ENCODE measurements around the gene GAPVD1. TPM values are rescaled to one million over a fixed set of nuclear protein-coding genes. Genes with fewer than 3 reads are reported as not detected.
A peak's percentile ranks its signal among the peaks of the same experiment; 100 is the strongest.

GAPVD1 gene
- total RNA-seq, 1 donor from 2014 or later, result 43.5 TPM

DNA sequence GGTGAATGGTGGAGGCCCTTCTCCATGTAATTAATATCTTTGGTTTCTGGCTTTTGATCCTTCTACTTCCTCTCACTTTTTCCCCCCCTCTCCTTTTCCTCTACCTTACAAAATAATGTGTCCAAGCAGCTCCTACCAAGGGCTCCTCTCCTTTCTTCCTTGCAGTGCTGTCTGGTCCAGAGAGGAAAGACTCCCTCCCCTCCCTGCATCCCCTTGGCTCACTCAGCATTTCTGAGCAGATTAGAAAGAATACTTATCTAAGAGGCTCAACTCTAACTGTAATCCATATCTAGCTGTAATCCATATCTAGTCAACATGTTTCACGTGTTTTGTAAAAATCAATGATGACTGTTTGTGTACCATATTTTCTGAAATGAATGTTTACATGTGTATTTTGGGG lies 97.4 kb downstream of the GAPVD1 start:
- no peak overlapping the region for H3K4me3 Mint-ChIP-seq
- H3K27me3 Mint-ChIP-seq (ENCODE audit: insufficient read depth, low read depth), result no peaks in the 10 kb centered on the region
- Histone ChIP-seq H3K4me2 (no peak overlapping the region), H3F3A (ENCODE audit: low read depth) (no peaks in the 10 kb centered on the region), H4K20me1 (ENCODE audit: low read depth) (no peaks in the 10 kb centered on the region), H3K27ac (no peak overlapping the region), H3K4me1 (no peaks in the 10 kb centered on the region), H3K4me3 (no peak overlapping the region), H3K9me3 (ENCODE audit: low read depth) (no peaks in the 10 kb centered on the region), H2AFZ (replicated peaks) (no peak overlapping the region), H3K79me2 (ENCODE audit: low read depth) (no peaks in the 10 kb centered on the region), H3K36me3 (peaks cover 9% of the 10 kb centered on the region), H3K9ac (no peak overlapping the region), H3K27me3 (no peaks in the 10 kb centered on the region)
- H3K27ac Mint-ChIP-seq, result peak overlapping the region; percentile 17
- H3K36me3 Mint-ChIP-seq, result peaks cover 23% of the 10 kb centered on the region
- DNase-seq (ENCODE audit: low spot score), result no peak
- TF ChIP-seq, protein P1, sequence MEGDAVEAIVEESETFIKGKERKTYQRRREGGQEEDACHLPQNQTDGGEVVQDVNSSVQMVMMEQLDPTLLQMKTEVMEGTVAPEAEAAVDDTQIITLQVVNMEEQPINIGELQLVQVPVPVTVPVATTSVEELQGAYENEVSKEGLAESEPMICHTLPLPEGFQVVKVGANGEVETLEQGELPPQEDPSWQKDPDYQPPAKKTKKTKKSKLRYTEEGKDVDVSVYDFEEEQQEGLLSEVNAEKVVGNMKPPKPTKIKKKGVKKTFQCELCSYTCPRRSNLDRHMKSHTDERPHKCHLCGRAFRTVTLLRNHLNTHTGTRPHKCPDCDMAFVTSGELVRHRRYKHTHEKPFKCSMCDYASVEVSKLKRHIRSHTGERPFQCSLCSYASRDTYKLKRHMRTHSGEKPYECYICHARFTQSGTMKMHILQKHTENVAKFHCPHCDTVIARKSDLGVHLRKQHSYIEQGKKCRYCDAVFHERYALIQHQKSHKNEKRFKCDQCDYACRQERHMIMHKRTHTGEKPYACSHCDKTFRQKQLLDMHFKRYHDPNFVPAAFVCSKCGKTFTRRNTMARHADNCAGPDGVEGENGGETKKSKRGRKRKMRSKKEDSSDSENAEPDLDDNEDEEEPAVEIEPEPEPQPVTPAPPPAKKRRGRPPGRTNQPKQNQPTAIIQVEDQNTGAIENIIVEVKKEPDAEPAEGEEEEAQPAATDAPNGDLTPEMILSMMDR (IDR thresholded peaks at IDR 0.05), result no peak
- TF ChIP-seq EZH2phosphoT487 (IDR thresholded peaks at IDR 0.05), result no peak
- no peak for TF ChIP-seq EZH2 (IDR thresholded peaks at IDR 0.05)
- no peaks in the 10 kb centered on the region for H3K4me1 Mint-ChIP-seq
- H3K9me3 Mint-ChIP-seq, result no peaks in the 10 kb centered on the region

DNA sequence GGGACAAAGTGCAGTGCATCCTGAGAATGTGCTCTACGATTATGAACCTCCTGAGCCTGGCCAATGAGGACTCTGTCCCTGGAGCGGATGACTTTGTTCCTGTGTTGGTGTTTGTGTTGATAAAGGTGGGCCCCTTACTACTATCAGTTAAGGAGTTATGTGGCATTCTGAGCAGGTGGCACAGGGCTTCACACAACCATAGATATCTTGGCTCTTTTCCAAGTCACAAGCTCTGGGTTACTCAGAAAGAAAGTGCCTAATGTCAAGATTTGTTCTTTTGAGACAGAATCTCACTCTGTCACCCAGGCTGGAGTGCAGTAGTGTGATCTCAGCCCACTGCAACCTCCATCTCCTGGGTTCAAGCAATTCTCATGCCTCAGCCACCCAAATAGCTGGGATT lies 99.0 kb downstream of the GAPVD1 start:
- H3K27me3 Mint-ChIP-seq (ENCODE audit: insufficient read depth, low read depth), result no peaks in the 10 kb centered on the region
- peaks cover 29% of the 10 kb centered on the region for H3K36me3 Mint-ChIP-seq
- H2AFZ ChIP-seq (replicated peaks), result no peak overlapping the region
- H3K27ac Mint-ChIP-seq, result no peak overlapping the region
- no peaks in the 10 kb centered on the region for H3K9me3 Mint-ChIP-seq
- no peaks in the 10 kb centered on the region for H3K9me3 ChIP-seq (ENCODE audit: low read depth)
- H3K9ac ChIP-seq, result no peak overlapping the region
- no peak overlapping the region for H3K4me3 ChIP-seq
- no peaks in the 10 kb centered on the region for H3K4me1 ChIP-seq
- H4K20me1 ChIP-seq (ENCODE audit: low read depth), result no peaks in the 10 kb centered on the region
- TF ChIP-seq EZH2 (IDR thresholded peaks at IDR 0.05), result no peak
- TF ChIP-seq, protein P1 (IDR thresholded peaks at IDR 0.05), result no peak
- no peak for TF ChIP-seq EZH2phosphoT487 (IDR thresholded peaks at IDR 0.05)
- peaks cover 9% of the 10 kb centered on the region for H3K36me3 ChIP-seq
- no peaks in the 10 kb centered on the region for H3K4me1 Mint-ChIP-seq
- H3K4me2 ChIP-seq, result no peak overlapping the region
- H3K27me3 ChIP-seq, result no peaks in the 10 kb centered on the region
- no peak overlapping the region for H3K4me3 Mint-ChIP-seq
- no peaks in the 10 kb centered on the region for H3K79me2 ChIP-seq (ENCODE audit: low read depth)
- DNase-seq (ENCODE audit: low spot score), result no peak
- peaks cover under 1% of the 10 kb centered on the region for H3F3A ChIP-seq (ENCODE audit: low read depth)
- no peak overlapping the region for H3K27ac ChIP-seq

GRCh38 chr9:125361837-125362531 lies 100.4 kb downstream of the GAPVD1 start:
- no peak overlapping the region for H3K4me2 ChIP-seq
- H3K27me3 ChIP-seq, result no peaks in the 10 kb centered on the region
- H3K36me3 ChIP-seq, result peaks cover 9% of the 10 kb centered on the region
- H3K4me1 Mint-ChIP-seq, result peaks cover 10% of the 10 kb centered on the region
- no peak overlapping the region for H3K27ac ChIP-seq
- peak; percentile 38 for DNase-seq (ENCODE audit: low spot score)
- no peaks in the 10 kb centered on the region for H3K79me2 ChIP-seq (ENCODE audit: low read depth)
- H3K9me3 ChIP-seq (ENCODE audit: low read depth), result no peaks in the 10 kb centered on the region
- peaks cover 14% of the 10 kb centered on the region for H3K4me1 ChIP-seq
- H3K36me3 Mint-ChIP-seq, result peaks cover 26% of the 10 kb centered on the region
- H3K4me3 ChIP-seq, result no peak overlapping the region
- H3K27me3 Mint-ChIP-seq (ENCODE audit: insufficient read depth, low read depth), result no peaks in the 10 kb centered on the region
- H3K9ac ChIP-seq, result no peak overlapping the region
- H3K4me3 Mint-ChIP-seq, result no peak overlapping the region
- no peak overlapping the region for H3K27ac Mint-ChIP-seq
- H4K20me1 ChIP-seq (ENCODE audit: low read depth), result no peaks in the 10 kb centered on the region
- H2AFZ ChIP-seq (replicated peaks), result no peak overlapping the region
- H3K9me3 Mint-ChIP-seq, result no peaks in the 10 kb centered on the region
- peaks cover 9% of the 10 kb centered on the region for H3F3A ChIP-seq (ENCODE audit: low read depth)
- TF ChIP-seq, protein P1 (IDR thresholded peaks at IDR 0.05), result peak; percentile 49
- TF ChIP-seq EZH2 (IDR thresholded peaks at IDR 0.05), result no peak
